CD8-positive, alpha-beta memory T cell (primary cell): ENCODE data around the gene TMBIM1. TPM values are rescaled to one million over a fixed set of nuclear protein-coding genes. Genes with fewer than 3 reads are reported as not detected.
A peak's percentile ranks its signal among the peaks of the same experiment; 100 is the strongest.
"Not testable (repeated sequence)": the region's sequence is repeated elsewhere in the genome, so short reads cannot be mapped to it uniquely, and the experiment has no call there.

Experiments used
- CTCF ChIA-PET: fragments of 350-600 bp; sonication (Branson Sonifier 250); formaldehyde crosslinking; loops from one replicate; lab custom pipeline; 2021; ENCODE audit warnings: antibody characterized with exemption; lab: Charles Lee
- POLR2A ChIA-PET: fragments of 350-600 bp; sonication (Branson Sonifier 250); formaldehyde crosslinking; loops from one replicate; lab custom pipeline; 2021; ENCODE audit warnings: antibody characterized with exemption; lab: Charles Lee
- DNase-seq, 5 donors: peaks; one replicate each; pipeline versions ENCODE4 v3.0.0 to v3.0.0-alpha.2; 2020 to 2022; ENCODE audit warnings: mixed read lengths in 1 of 5
- H3K27ac ChIP-seq: one replicate; pipeline ENCODE4 v1.7.0; 2013; ENCODE audit warnings: low read depth, mild to moderate bottlenecking, low read length, moderate library complexity
- H3K27me3 ChIP-seq: 2 replicates; pipeline ENCODE4 v1.7.0; 2013; ENCODE audit warnings: low read length, mild to moderate bottlenecking; ENCODE audit not compliant: insufficient read depth, poor library complexity, severe bottlenecking
- H3K36me3 ChIP-seq: 2 replicates; pipeline ENCODE4 v1.7.0; 2013; ENCODE audit warnings: mild to moderate bottlenecking, low read length, moderate library complexity; ENCODE audit not compliant: insufficient read depth
- H3K4me1 ChIP-seq: 2 replicates; pipeline ENCODE4 v1.7.0; 2013; ENCODE audit warnings: mild to moderate bottlenecking, low read length, moderate library complexity; ENCODE audit not compliant: insufficient read depth
- H3K4me3 ChIP-seq: 2 replicates; pipeline ENCODE4 v1.7.0; 2013; ENCODE audit warnings: mild to moderate bottlenecking, low read length
- H3K9me3 ChIP-seq: 2 replicates; pipeline ENCODE4 v1.7.0; 2013; ENCODE audit warnings: mild to moderate bottlenecking, low read length
- H3K27ac Mint-ChIP-seq, 8 donors: one replicate each; pipeline ENCODE4 v1.8.0; 2020 to 2021; ENCODE audit warnings: mixed read lengths in 8 of 8, mild to moderate bottlenecking in 6 of 8, inconsistent platforms in 3 of 8, moderate library complexity in 3 of 8
- H3K27me3 Mint-ChIP-seq, 2 donors: one replicate each; pipeline ENCODE4 v1.8.0; 2020 to 2021; ENCODE audit warnings: mixed read lengths in 2 of 2, mild to moderate bottlenecking in 1 of 2, moderate library complexity in 1 of 2
- H3K36me3 Mint-ChIP-seq, 3 donors: one replicate each; pipeline ENCODE4 v1.8.0; 2020 to 2021; ENCODE audit warnings: mixed read lengths in 3 of 3, inconsistent platforms in 1 of 3, mild to moderate bottlenecking in 1 of 3
- H3K4me1 Mint-ChIP-seq, 3 donors: one replicate each; pipeline ENCODE4 v1.8.0; 2020 to 2021; ENCODE audit warnings: mixed read lengths in 3 of 3, inconsistent platforms in 1 of 3, mild to moderate bottlenecking in 1 of 3
- H3K4me3 Mint-ChIP-seq, 7 donors: one replicate each; pipeline ENCODE4 v1.8.0; 2020 to 2021; ENCODE audit warnings: mixed read lengths in 7 of 7, mild to moderate bottlenecking in 6 of 7, moderate library complexity in 4 of 7, inconsistent platforms in 2 of 7
- H3K9me3 Mint-ChIP-seq, 5 donors: one replicate each; pipeline ENCODE4 v1.8.0; 2020 to 2022; ENCODE audit warnings: mixed read lengths in 5 of 5, mild to moderate bottlenecking in 3 of 5, moderate library complexity in 2 of 5, inconsistent platforms in 1 of 5
- polyA plus RNA-seq: library from polyadenylated mRNA; unstranded; fragments of 300-500 nt; fragmentation: Illumina TruSeq; gene quantifications from one replicate; pipeline ENCODE4 v1.2.3, GENCODE V29; 2021
- total RNA-seq, 2 experiments: library from RNA; stranded (reverse); gene quantifications; one replicate each; pipeline ENCODE4 v1.2.3, GENCODE V29; 2021

TMBIM1 gene
- total and polyA plus RNA-seq, 3 experiments from 2014 or later: 82.3 to 149 (median 92.3) TPM

GRCh38 chr2:218273214-218273907 lies 18.9 kb downstream of the TMBIM1 start:
- H3K27me3 Mint-ChIP-seq, DNase-seq, H3K4me3 ChIP-seq, H3K9me3 ChIP-seq, H3K27ac ChIP-seq, H3K27me3 ChIP-seq, H3K9me3 Mint-ChIP-seq: not testable (repeated sequence)
- Mint-ChIP-seq H3K4me1 (peaks cover 33 to 57% (median 35%) of the 10 kb centered on the region in 3 donors), H3K36me3 (peaks cover 3 to 73% (median 17%) of the 10 kb centered on the region in 3 donors), H3K27ac (peak overlapping the region in 6 of 8 donors; percentile 32 to 88 (median 72)), H3K4me3 (peak overlapping the region in 2 of 7 donors; percentile 53 to 63)
- H3K4me1 ChIP-seq: peaks cover 31% of the 10 kb centered on the region
- ChIA-PET CTCF (interaction anchor here (0.7 to 8.4 kb wide), 17 partner anchors 11 to 132 kb away, joined by 3 to 144 read pairs (median 4); partner anchors contain the start of genes ARPC2, CATIP and TMBIM1), POLR2A (interaction anchor here (0.5 to 4.8 kb wide), 6 partner anchors 11 to 83 kb away, joined by 3 to 41 read pairs (median 5); partner anchors contain the start of gene TMBIM1)
- peaks cover 49% of the 10 kb centered on the region for H3K36me3 ChIP-seq

GRCh38 chr2:218272531-218273212 lies 19.6 kb downstream of the TMBIM1 start:
- DNase-seq: peak; percentile 63 to 86 (median 71)
- H3K36me3 Mint-ChIP-seq: peaks cover 3 to 69% (median 15%) of the 10 kb centered on the region in 3 donors
- H3K4me3 Mint-ChIP-seq: peak overlapping the region; percentile 13 to 89 (median 29)
- POLR2A ChIA-PET: interaction anchor here (0.9 to 4.8 kb wide), 5 partner anchors 12 to 51 kb away, joined by 3 to 41 read pairs (median 5); partner anchors contain the start of gene TMBIM1
- H3K27ac Mint-ChIP-seq: peak overlapping the region; percentile 13 to 94 (median 76)
- H3K4me1 Mint-ChIP-seq: peaks cover 31 to 58% (median 35%) of the 10 kb centered on the region in 3 donors
- H3K9me3 Mint-ChIP-seq: no peaks in the 10 kb centered on the region
- peaks cover 31% of the 10 kb centered on the region for H3K4me1 ChIP-seq
- no peaks in the 10 kb centered on the region for H3K27me3 Mint-ChIP-seq
- H3K4me3 ChIP-seq: no peak overlapping the region
- peaks cover 42% of the 10 kb centered on the region for H3K36me3 ChIP-seq
- H3K9me3 ChIP-seq: no peaks in the 10 kb centered on the region
- H3K27me3 ChIP-seq: no peaks in the 10 kb centered on the region
- CTCF ChIA-PET: interaction anchor here (0.6 to 8.4 kb wide), 20 partner anchors 12 to 134 kb away, joined by 3 to 144 read pairs (median 4); partner anchors contain the start of genes ARPC2, CATIP and TMBIM1
- no peak overlapping the region for H3K27ac ChIP-seq

- Mint-ChIP-seq H3K9me3 (no peaks in the 10 kb centered on the region), H3K4me1 (peaks cover 38 to 60% (median 42%) of the 10 kb centered on the region in 3 donors), H3K36me3 (peaks cover 2 to 69% (median 12%) of the 10 kb centered on the region in 3 donors), H3K4me3 (peak overlapping the region; percentile 85 to 95 (median 89)), H3K27ac (peak overlapping the region; percentile 7 to 94 (median 81)), H3K27me3 (no peaks in the 10 kb centered on the region)
- H3K4me3 ChIP-seq: peak overlapping the region; percentile 88
- no peak for DNase-seq
- H3K9me3 ChIP-seq: no peaks in the 10 kb centered on the region
- peaks cover 36% of the 10 kb centered on the region for H3K36me3 ChIP-seq
- no peak overlapping the region for H3K27ac ChIP-seq
- POLR2A ChIA-PET: interaction anchor here (0.8 to 4.8 kb wide), 3 partner anchors 12 to 19 kb away, joined by 4 to 41 read pairs (median 5); no protein-coding TSS in a partner anchor
- peaks cover 31% of the 10 kb centered on the region for H3K4me1 ChIP-seq
- H3K27me3 ChIP-seq: no peaks in the 10 kb centered on the region
- CTCF ChIA-PET: interaction anchor here (0.6 to 8.4 kb wide), 18 partner anchors 12 to 135 kb away, joined by 3 to 144 read pairs (median 4); partner anchors contain the start of genes ARPC2, CATIP and TMBIM1
Observed at GRCh38 chr2:218271865-218272530, 20.3 kb downstream of the TMBIM1 start.

GRCh38 chr2:218271487-218271797 lies 20.9 kb downstream of the TMBIM1 start:
- Mint-ChIP-seq H3K4me3 (peak overlapping the region; percentile 85 to 95 (median 89)), H3K9me3 (no peaks in the 10 kb centered on the region), H3K4me1 (peaks cover 39 to 59% (median 45%) of the 10 kb centered on the region in 3 donors), H3K36me3 (peaks cover 0 to 69% (median 9%) of the 10 kb centered on the region in 3 donors), H3K27me3 (no peaks in the 10 kb centered on the region), H3K27ac (peak overlapping the region in 6 of 8 donors; percentile 7 to 94 (median 74))
- Histone ChIP-seq H3K27ac (no peak overlapping the region), H3K36me3 (peaks cover 36% of the 10 kb centered on the region), H3K27me3 (no peaks in the 10 kb centered on the region), H3K9me3 (no peaks in the 10 kb centered on the region), H3K4me3 (peak overlapping the region; percentile 88), H3K4me1 (peaks cover 31% of the 10 kb centered on the region)
- DNase-seq: no peak
- ChIA-PET CTCF (interaction anchor here (0.8 to 8.4 kb wide), 15 partner anchors 13 to 132 kb away, joined by 3 to 144 read pairs (median 9); partner anchors contain the start of genes ARPC2, CATIP and TMBIM1), POLR2A (interaction anchor here (0.8 to 4.8 kb wide), 3 partner anchors 13 to 19 kb away, joined by 4 to 41 read pairs (median 5); no protein-coding TSS in a partner anchor)

GRCh38 chr2:218270721-218271486 lies 21.4 kb downstream of the TMBIM1 start:
- ChIA-PET POLR2A (interaction anchor here (0.8 to 4.8 kb wide), 8 partner anchors 13 to 126 kb away, joined by 3 to 41 read pairs (median 6); partner anchors contain the start of gene ARPC2), CTCF (interaction anchor here (0.8 to 8.4 kb wide), 26 partner anchors 9 to 132 kb away, joined by 3 to 144 read pairs (median 4); partner anchors contain the start of genes ARPC2, CATIP and TMBIM1)
- H3K27me3 Mint-ChIP-seq: no peaks in the 10 kb centered on the region
- peaks cover 31% of the 10 kb centered on the region for H3K4me1 ChIP-seq
- H3K9me3 Mint-ChIP-seq: no peaks in the 10 kb centered on the region
- H3K36me3 Mint-ChIP-seq: peaks cover 0 to 69% (median 11%) of the 10 kb centered on the region in 3 donors
- peaks cover 36% of the 10 kb centered on the region for H3K36me3 ChIP-seq
- peak overlapping the region; percentile 88 for H3K4me3 ChIP-seq
- no peaks in the 10 kb centered on the region for H3K27me3 ChIP-seq
- peak overlapping the region; percentile 7 to 99 (median 92) for H3K27ac Mint-ChIP-seq
- peaks cover 41 to 61% (median 48%) of the 10 kb centered on the region in 3 donors for H3K4me1 Mint-ChIP-seq
- no peak for DNase-seq
- H3K27ac ChIP-seq: peak overlapping the region; percentile 54
- H3K9me3 ChIP-seq: no peaks in the 10 kb centered on the region
- peak overlapping the region; percentile 85 to 95 (median 89) for H3K4me3 Mint-ChIP-seq

GRCh38 chr2:218269900-218270720 lies 22.2 kb downstream of the TMBIM1 start, which contains the start of the genes AAMP and PNKD:
Gene AAMP (minus strand): TSS chr2:218270137. CDS start chr2:218270086, 51 bp downstream.
Gene PNKD (plus strand): TSS chr2:218270519. CDS start chr2:218270536, 17 bp downstream.
- peak within 1 kb of the TSS; percentile 83 for H3K27ac ChIP-seq
- H3K4me3 ChIP-seq: peak within 1 kb of the TSS; percentile 94
- DNase-seq: peak; percentile 100
- no peaks in the 10 kb centered on the region for H3K27me3 ChIP-seq
- H3K27ac Mint-ChIP-seq: peak within 1 kb of the TSS; percentile 74 to 99 (median 92)
- no peaks in the 10 kb centered on the region for H3K9me3 Mint-ChIP-seq
- peak within 1 kb of the TSS; percentile 85 to 95 (median 89) for H3K4me3 Mint-ChIP-seq
- no peaks in the 10 kb centered on the region for H3K9me3 ChIP-seq
- peaks cover 0 to 69% (median 11%) of the 10 kb centered on the region in 3 donors for H3K36me3 Mint-ChIP-seq
- ChIA-PET POLR2A (interaction anchor here (0.6 to 4.8 kb wide), 13 partner anchors 9 to 389 kb away, joined by 3 to 41 read pairs (median 3); partner anchors contain the start of genes ARPC2, BCS1L, GPBAR1 and ZNF142), CTCF (interaction anchor here (0.8 to 8.4 kb wide), 20 partner anchors 8 to 125 kb away, joined by 3 to 144 read pairs (median 5); partner anchors contain the start of genes ARPC2, CATIP and TMBIM1)
- peaks cover 35% of the 10 kb centered on the region for H3K36me3 ChIP-seq
- H3K4me1 ChIP-seq: peaks cover 31% of the 10 kb centered on the region
- H3K27me3 Mint-ChIP-seq: no peaks in the 10 kb centered on the region
- H3K4me1 Mint-ChIP-seq: peaks cover 42 to 66% (median 50%) of the 10 kb centered on the region in 3 donors
